GM15510 (cell line): ENCODE data around the gene ZNF768.
A peak's percentile ranks its signal among the peaks of the same experiment; 100 is the strongest.

Source experiments
- POLR2A ChIP-seq: IDR thresholded peaks from 3 replicates; pipeline ENCODE4 v1.6.1; 2011; ENCODE audit warnings: borderline replicate concordance; ENCODE audit not compliant: insufficient read length; ENCODE audit errors: extremely low read depth

The ZNF768 gene

DNA sequence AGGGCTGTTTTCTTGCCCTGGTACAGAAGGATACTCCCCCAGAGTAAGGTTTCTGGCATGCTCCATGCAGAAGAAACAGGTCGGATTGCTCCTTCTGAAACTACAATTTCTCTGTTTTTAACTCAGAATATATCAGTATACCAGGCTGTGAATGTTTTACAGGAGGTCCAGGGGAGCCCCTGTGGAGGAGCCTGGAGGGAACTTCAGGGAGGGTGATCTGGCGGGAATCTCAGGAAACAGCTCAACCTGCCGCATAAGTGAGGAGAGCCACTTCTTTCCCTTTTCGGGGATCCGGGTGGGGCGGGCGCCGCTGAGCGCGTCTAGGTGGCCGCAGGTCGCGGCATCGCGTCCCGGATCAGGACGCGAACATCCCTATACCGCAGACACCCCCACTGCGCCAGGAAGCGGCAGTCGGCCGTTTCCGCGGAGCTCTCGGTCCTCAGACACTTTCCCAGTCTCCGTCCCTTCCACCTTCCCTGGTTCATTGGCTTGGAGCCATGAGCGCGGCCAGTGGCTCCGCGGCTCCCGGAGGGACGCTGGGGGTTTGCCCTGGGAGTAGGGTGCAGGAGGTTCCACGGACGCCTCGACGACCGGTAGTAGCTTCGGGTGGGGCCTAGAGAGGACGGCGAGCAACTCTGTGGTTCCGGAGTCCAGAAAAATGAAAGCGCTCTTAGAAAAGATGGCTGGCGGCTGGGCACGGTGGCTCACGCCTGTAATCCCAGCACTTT is 34.9 kb upstream of the ZNF768 start:
- TF ChIP-seq POLR2A = peak; percentile 49

DNA sequence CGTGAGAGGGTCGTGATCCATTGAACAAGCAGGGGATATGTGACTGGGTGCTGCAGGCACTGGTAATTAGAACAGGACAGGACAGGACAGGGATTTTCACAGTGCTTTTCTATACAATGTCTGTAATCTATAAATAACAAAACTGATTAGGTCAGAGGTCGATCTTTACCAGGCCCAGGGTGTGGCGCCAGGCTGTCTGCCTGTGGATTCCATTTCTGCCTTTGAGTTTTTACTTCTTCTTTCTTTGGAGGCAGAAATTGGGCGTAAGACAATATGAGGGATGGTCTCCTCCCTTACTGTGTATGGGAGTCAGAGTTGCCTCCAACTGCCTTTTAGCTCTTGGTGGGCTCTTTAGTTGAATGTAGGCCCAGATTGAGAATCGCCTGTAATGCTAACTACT is 33.3 kb upstream of the ZNF768 start:
- no peak for TF ChIP-seq POLR2A

DNA sequence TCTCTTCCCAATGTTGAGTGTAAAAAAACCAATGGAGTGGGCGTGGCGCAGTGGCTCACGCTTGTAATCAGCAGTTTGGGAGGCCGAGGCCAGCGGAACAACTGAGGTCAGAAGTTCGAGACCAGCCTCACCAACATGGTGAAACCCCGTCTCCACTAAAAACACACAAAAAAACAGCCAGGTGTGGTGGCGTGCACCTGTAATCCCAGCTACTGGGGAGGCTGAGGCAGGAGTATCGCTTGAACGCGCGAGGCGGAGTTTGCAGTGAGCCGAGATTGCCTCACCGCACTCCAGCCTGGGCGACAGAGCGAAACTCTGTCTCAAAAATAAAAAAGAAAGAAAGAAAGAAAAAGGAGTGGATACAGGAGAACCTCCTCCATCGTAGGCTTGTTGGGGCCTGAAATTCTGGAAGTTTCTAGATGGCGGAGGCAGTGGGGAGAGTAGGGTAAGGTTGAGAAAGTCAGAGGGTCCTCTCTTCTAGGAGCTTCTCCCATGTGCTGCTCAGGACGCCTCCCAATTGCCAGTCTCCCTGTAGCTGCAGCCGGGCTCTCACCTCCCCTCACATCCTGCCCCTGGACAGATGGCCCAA is 32.5 kb upstream of the ZNF768 start:
- no peak for TF ChIP-seq POLR2A

DNA sequence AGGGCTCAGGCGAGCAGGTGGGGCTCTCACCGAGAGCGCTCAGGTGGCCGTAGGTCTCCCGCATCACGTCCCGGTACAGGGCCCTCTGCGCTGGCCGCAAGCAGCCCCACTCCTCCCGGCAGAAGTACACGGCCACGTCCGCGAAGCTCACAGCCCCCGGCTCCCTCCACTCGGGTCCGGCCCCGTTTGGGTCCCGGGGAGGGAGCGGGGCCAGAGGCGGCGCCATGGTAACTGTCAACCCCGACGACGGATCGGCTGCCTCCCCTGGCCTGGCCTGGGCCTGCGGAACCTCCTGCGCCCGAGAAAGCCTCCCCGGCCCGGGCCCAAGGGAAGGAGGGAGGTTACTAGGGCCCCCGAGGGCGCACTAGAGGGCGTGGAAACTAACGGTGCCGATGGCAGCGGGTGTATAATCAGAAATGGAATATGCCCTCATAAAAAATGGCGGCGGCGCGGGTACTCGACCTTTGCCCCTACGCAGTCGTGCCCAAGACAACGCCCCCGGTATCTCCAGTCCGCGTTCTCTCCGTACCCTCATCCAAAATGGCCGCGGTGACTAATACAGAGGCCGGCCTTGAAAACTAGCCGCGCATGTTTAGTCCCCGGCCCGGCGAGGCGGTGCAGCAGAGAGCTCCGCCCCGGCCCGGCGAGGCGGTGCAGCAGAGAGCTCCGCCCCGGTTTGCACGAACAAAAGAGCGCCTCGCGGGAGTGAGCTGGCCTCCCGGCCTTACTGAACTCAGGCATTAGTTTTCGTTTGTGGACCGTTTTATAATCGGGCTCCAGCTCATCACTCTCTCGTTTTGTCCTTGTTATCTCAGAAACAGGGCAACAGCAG is 31.8 kb upstream of the ZNF768 start, which contains the start of gene ZNF764:
Gene ZNF764, minus strand, starts transcription at position 418 of the 832 bp plus-strand sequence. Its CDS starts 192 bp downstream, at position 226.
- TF ChIP-seq POLR2A = peak; percentile 76

DNA sequence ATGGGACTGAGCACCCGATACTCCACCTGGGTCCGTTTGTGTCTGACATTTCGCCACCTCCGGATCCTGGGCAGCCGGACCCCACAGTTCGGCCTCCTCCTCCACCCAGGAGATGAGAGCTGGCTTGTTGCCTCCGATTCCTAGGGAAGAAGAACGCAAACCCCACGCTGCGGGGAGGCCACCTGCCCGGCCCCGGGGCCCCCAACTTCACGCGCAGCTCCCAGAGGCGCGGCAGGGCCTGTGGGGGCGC is 31.3 kb upstream of the ZNF768 start:
- TF ChIP-seq POLR2A = no peak

DNA sequence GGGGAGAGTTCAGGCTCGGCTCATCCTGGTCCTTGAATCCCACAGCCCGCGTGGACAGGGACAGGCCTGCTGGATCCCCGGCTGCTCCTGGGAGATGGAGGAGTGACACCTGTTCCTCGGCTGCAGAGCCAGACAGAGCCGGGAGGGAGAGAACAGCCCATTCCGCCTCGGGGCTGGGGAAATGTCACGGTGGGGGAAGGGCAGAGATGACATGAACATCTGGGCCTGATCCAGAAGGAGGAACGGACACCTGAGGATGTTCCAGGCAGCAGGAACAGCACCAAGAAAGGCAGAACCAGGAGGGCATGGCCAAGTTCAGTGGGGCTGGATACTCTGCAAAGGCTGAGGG is 29.7 kb upstream of the ZNF768 start:
- TF ChIP-seq POLR2A = no peak

DNA sequence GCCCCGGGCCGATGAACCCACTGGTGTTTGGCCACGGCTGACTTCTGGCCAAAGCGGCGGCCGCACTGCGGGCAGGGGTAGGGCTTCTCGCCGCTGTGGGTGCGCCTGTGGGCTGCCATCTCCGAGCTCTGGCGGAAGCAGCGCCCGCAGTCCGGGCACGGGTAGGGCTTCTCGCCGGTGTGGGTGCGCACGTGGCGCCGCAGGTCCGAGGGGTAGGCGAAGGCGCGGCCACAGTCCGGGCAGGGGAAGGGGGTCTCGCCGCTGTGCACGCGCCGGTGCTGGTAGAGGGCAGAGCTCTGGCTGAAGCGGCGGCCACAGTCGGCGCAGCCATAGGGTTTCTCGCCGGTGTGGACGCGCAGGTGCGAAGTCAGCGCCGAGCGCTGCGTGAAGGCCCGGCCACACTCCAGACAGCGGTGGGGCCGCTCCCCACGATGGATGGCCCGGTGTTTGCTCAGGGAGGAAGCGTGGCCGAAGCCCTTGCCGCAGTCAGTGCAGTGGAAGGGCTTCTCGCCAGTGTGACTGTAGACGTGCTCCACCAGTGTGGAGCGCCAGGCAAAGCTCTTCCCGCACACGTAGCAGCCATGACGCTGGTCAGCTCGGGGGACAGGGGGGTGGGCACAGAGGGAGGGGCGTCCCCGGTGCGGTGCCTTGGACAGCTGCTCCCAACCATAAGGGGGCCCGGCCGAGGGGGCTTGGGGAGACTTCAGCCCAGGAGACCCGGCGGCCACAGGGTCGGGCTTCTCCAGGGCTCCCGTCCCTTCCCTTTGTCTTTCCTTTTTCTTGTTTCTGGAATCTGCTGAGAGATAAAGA is 29.2 kb upstream of the ZNF768 start:
- no peak for TF ChIP-seq POLR2A

DNA sequence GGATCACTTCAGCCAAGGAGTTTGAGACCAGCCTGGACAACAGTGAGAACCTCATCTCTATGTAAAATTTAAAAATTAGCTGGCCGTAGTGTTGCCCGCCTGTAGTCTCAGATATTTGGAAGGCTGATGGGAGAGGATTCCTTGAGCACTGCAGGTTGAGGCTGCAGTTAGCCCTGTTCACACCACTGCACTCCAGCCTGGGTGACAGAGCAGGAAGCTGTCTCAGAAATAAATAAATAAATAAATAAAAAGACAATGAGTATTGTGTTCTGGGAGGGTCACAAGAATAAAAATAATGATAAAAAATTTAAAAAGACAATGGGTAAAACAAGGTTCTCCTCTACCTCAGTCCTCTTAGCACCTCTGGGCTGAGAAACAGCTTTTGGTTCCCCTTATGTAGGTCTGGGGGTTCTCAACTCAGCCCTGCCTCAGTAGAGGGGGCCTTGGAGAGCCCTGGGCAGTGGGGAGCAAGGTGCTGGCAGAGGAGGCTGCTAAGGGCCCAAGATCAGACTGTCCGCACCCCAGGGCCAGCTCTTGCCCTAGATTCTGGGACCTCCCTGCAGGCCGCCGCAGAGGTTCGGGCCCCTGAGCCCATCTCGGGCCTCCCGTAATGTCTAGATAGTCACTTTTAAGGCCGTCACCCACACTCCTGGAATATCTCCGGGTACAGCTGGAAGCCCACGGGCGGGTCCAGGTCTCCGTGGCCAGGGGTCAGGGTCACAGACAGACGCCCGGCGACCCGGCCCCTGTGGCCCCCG is 28.4 kb upstream of the ZNF768 start:
- TF ChIP-seq POLR2A = no peak

DNA sequence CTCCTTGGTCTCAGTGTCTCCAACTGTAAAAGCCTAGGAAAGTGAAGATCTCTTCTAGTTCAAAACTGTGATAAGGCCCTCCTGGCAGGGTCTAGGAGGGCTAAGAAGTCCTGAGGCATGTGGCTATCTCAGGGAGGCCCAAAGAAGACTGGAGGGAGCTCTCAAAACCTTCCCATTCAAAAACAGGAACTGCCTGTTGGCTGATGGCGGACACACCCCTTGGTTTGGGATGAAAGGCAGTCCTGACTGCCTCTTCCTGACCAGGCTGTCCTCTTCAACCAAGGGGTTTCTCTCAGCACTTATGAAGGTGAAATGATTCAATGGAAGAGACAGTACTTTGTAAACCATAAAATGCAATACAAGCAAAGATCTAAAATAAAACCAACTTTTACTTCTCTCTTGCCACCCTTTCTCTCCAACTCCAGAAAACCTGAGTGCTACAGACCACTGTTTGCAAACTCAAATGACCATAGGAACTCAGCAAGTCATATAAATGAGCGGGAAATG is 27.1 kb upstream of the ZNF768 start:
- TF ChIP-seq POLR2A = no peak

DNA sequence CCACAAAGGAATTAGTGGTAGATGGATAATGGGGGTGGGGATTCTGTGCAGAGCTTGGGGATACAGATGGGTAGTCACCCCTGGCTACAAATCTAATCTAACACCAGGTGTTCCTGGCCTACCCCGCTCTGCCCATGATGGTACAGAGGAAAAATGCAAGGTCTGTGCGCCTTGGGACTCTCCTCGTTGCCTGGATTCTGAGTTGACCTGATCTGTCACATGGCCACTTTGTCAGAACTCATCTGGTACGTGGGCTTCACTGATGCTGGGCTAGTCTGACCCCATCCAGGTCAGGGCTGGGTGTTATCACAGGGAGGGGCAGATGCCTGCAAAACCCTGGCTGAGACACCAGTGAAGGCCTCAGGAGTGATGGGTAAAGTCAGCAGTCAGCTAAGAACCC is 26.6 kb upstream of the ZNF768 start:
- TF ChIP-seq POLR2A = no peak

DNA sequence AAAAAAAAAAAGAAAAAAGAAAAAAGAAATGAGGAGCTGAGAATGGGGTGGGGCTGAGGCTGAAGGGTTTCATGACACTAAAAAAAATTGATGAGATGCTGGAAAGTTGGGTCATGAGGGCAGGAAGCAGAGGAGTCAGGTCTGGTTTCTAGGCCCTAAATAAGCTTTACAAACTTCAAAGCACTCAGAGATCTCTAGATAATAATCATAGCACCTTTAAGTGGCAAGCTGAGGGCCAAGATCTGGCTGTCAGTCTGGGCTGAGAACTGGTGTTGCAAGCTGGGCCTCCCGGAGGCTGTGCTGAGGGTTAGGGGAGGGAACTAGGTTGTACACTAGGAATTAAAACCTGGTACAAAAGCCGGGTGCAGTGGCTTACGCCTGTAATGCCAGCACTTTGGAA is 25.4 kb upstream of the ZNF768 start:
- TF ChIP-seq POLR2A = no peak

DNA sequence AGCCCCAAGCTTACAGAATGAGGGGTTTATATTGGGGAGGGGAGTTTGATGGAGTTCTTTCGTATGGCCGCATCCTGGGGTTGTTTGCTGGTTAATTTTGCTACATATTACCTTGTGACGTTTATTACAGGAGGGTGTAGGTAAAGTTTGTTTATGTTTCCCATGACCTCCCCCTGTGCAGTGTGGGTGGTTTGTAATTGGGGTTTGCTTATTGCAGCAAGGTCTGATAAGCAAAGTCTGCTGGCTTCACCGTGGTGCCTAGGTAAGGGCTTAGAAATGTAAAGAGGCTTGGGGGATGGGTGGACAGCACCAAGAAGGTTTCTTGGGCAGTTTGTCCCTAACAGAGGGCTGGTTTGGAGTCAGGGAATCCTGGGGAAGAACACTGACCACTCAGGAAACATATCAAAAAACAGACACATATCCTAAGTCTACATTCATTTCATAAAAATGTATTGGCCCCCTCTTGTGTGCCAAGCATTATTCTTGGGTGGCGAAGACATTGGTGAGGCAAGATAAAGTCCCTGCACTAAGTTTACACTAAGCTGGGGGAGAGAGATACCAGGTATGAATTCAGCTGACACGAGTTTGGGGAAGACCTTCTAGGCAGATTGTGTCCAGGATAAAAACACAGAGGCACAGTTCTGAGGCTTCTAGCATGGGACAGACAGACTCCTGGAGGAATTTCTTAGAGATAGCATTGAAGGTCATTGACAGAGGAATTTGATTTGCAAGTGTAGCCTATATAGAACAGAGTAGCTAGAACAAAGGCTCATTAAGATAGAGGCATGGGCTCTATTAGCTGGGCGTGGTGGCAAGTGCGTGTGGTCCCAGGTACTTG is 22.3 kb upstream of the ZNF768 start:
- no peak for TF ChIP-seq POLR2A

DNA sequence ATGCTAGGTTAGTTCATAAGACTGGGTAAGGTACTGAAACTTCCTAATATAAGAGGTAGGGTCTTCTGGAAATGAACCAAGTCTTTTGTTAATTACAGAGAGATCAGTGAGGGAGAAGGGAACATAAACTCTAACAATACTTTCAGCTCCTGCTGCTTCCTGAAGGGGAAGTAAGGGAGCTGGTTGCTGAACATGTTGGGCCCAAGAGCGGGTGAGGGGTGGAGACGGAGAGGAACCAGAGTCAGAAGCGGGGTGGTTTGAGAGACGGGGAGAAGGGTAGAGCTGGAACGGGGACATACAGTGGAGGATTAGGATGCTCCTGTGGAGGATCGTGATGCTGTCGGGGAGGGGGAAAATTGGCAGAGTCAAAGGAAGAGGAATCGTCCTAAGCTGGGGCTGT is 19.7 kb upstream of the ZNF768 start:
- TF ChIP-seq POLR2A = no peak

DNA sequence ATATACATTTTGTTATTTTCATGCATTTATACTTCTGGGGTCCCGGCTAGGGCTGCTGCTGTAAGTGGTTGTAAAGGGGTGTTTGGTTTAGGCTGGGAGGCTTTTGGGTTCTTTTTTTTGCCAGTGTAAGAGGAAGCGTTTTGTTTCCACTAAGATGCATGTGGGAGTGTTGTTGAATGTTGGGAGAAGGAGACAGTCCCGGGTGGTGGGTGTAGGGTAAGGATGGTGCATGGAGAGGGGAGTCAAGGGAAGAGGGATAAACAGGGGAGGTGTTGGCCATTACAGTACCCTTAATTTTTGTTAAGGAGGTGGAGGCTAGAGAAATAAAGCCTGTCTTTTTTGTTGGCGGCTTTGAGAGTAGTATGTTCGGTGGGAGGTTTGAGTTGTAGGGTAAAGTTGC is 16.7 kb upstream of the ZNF768 start:
- no peak for TF ChIP-seq POLR2A
